HepG2 (cell line): ENCODE data around the gene IFT52. TPM values are rescaled to one million over a fixed set of nuclear protein-coding genes. Genes with fewer than 3 reads are reported as not detected.

Experiments used
- ATF1 ChIP-seq: IDR thresholded peaks from 2 replicates; pipeline ENCODE4 v1.6.1; 2016; ENCODE audit warnings: mild to moderate bottlenecking, control low read depth
- ATF7 ChIP-seq, 2 experiments: fragments of 450-650 bp in 1 of 2; sonication (generic) in 1 of 2; formaldehyde crosslinking in 1 of 2; IDR thresholded peaks; 2 replicates each; pipeline versions ENCODE4 v1.4.0 to v1.6.1; 2016 to 2020; ENCODE audit warnings: antibody characterized with exemption in 1 of 2, mild to moderate bottlenecking in 1 of 2, missing genetic modification reagents in 1 of 2
- CSRNP1 ChIP-seq: sonication (generic); formaldehyde crosslinking; IDR thresholded peaks from 2 replicates; pipeline ENCODE4 v1.8.1; 2023; ENCODE audit warnings: mild to moderate bottlenecking, missing genetic modification reagents
- HNF1B ChIP-seq: sonication (generic); formaldehyde crosslinking; IDR thresholded peaks from 2 replicates; pipeline ENCODE4 v1.5.1; 2020; ENCODE audit warnings: mild to moderate bottlenecking, moderate library complexity, missing genetic modification reagents
- HOXD1 ChIP-seq: sonication (generic); formaldehyde crosslinking; IDR thresholded peaks from 2 replicates; pipeline ENCODE4 v1.5.0; 2020; ENCODE audit warnings: missing genetic modification reagents
- KLF9 ChIP-seq: IDR thresholded peaks from 2 replicates; pipeline ENCODE4 v1.6.1; 2016; ENCODE audit warnings: low read depth
- NFE2 ChIP-seq: sonication (generic); formaldehyde crosslinking; IDR thresholded peaks from 2 replicates; pipeline ENCODE4 v1.4.0; 2020; ENCODE audit warnings: missing genetic modification reagents
- POGK ChIP-seq: sonication (generic); formaldehyde crosslinking; conservative IDR thresholded peaks from 2 replicates; pipeline ENCODE4 v1.8.0; 2022; ENCODE audit warnings: mild to moderate bottlenecking, moderate library complexity, missing genetic modification reagents
- RAD21 ChIP-seq: fragments of 450-650 bp; formaldehyde crosslinking; IDR thresholded peaks from 2 replicates; pipeline ENCODE4 v1.5.0; 2020; ENCODE audit warnings: mild to moderate bottlenecking
- YY1 ChIP-seq: IDR thresholded peaks from 2 replicates; pipeline ENCODE4 v1.6.1; 2011; ENCODE audit warnings: low read length, low read depth, moderate library complexity, mild to moderate bottlenecking; ENCODE audit not compliant: insufficient read depth, insufficient replicate concordance
- ZNF207 ChIP-seq: fragments of 450-650 bp; IDR thresholded peaks from 2 replicates; pipeline ENCODE4 v1.6.1; 2016; ENCODE audit warnings: antibody characterized with exemption, borderline replicate concordance
- ZNF431 ChIP-seq: sonication (generic); formaldehyde crosslinking; IDR thresholded peaks from 2 replicates; pipeline ENCODE4 v1.9.0; 2022; ENCODE audit warnings: missing genetic modification reagents, low read depth, mild to moderate bottlenecking, borderline replicate concordance
- ZNF530 ChIP-seq: sonication (generic); formaldehyde crosslinking; IDR thresholded peaks from 2 replicates; pipeline ENCODE4 v1.5.0; 2020; ENCODE audit warnings: low read depth, mild to moderate bottlenecking, missing genetic modification reagents
- ZNF574 ChIP-seq: sonication (generic); formaldehyde crosslinking; IDR thresholded peaks from 2 replicates; pipeline ENCODE4 v1.4.0; 2020; ENCODE audit warnings: missing genetic modification reagents
- ZNF710 ChIP-seq: sonication (generic); formaldehyde crosslinking; IDR thresholded peaks from 2 replicates; pipeline ENCODE4 v1.5.0; 2020; ENCODE audit warnings: mild to moderate bottlenecking, missing genetic modification reagents, borderline replicate concordance
- ZNF782 ChIP-seq: sonication (generic); formaldehyde crosslinking; IDR thresholded peaks from 2 replicates; pipeline ENCODE4 v1.4.0; 2020; ENCODE audit warnings: missing genetic modification reagents, mild to moderate bottlenecking, borderline replicate concordance
- ZSCAN21 ChIP-seq: sonication (generic); formaldehyde crosslinking; IDR thresholded peaks from 2 replicates; pipeline ENCODE4 v1.8.0; 2022; ENCODE audit warnings: mild to moderate bottlenecking, missing genetic modification reagents, moderate library complexity, borderline replicate concordance
- polyA plus RNA-seq, 8 experiments: library from polyadenylated mRNA; depleted of rRNA in 3 of 8; stranded (reverse) in 7 of 8; unstranded in 1 of 8; fragments of >200 nt; fragmentation: Illumina TruSeq in 4 of 8; extraction: Trizol in 4 of 8; gene quantifications; 2 replicates each; pipeline versions ENCODE4 v1.2.1 to v1.2.3, GENCODE V29; 2011 to 2016; ENCODE audit warnings: low read depth in 4 of 8, missing spikeins in 1 of 8, mixed read lengths in 1 of 8; ENCODE audit not compliant: insufficient read depth in 1 of 8
- total RNA-seq, 5 experiments: library from RNA; depleted of rRNA; stranded (reverse); fragments of >200 nt; fragmentation: Illumina TruSeq; extraction: Trizol; gene quantifications; 2 replicates each; pipeline ENCODE4 v1.2.3, GENCODE V29; 2016; ENCODE audit warnings: low read depth in 1 of 5

The IFT52 gene
- total and polyA plus RNA-seq, 2 of the 13 experiments (the other 11 are each of a cell fraction or from before 2014, with no cell fraction given), result 48.0 to 64.0 TPM

GRCh38 chr20:43558412-43559146 is 32.2 kb upstream of the IFT52 start, which contains the start of gene SGK2 (continued):
- TF ChIP-seq ZNF710 (CRISPR knock-in tag), result no peak; the same call in 1 of the 2 replicates
- TF ChIP-seq RAD21 (CRISPR knock-in tag), result peak; percentile 23; the same call in 1 of the 2 replicates
- no peak for TF ChIP-seq CSRNP1 (CRISPR knock-in tag)
- TF ChIP-seq POGK (CRISPR knock-in tag), result peak; percentile 83
- TF ChIP-seq ZNF431 (CRISPR knock-in tag), result peak; percentile 95
- TF ChIP-seq ZNF574 (CRISPR knock-in tag), result peak; percentile 76; the same call in 1 of the 2 replicates
- no peak for TF ChIP-seq ATF7 (IDR thresholded peaks at IDR 0.05)
- TF ChIP-seq ATF7 (CRISPR knock-in tag; IDR thresholded peaks at IDR 0.05), result no peak; the same call in 1 of the 2 replicates
- TF ChIP-seq ATF1, result no peak
- TF ChIP-seq NFE2 (CRISPR knock-in tag), result peak; percentile 97
- TF ChIP-seq HNF1B (CRISPR knock-in tag), result peak; percentile 100
- TF ChIP-seq YY1, result no peak
- 0 out of 2 replicates have a peak, but pooled peaks have one; percentile 68 for TF ChIP-seq KLF9 (CRISPR knock-in tag)
- 0 out of 2 replicates have a peak, but pooled peaks have one; percentile 79 for TF ChIP-seq ZNF530 (CRISPR knock-in tag)
- TF ChIP-seq ZNF207, result no peak
- TF ChIP-seq ZSCAN21, result peak; percentile 18; the same call in 1 of the 2 replicates
- 0 out of 2 replicates have a peak, but pooled peaks have one; percentile 57 for TF ChIP-seq HOXD1 (CRISPR knock-in tag)
- TF ChIP-seq ZNF782 (CRISPR knock-in tag), result no peak
